ENCODE data around the gene SGF29. TPM values are rescaled to one million over a fixed set of nuclear protein-coding genes. Genes with fewer than 3 reads are reported as not detected.
A peak's percentile ranks its signal among the peaks of the same experiment; 100 is the strongest.

Gene SGF29
- 9.3 TPM for polyA plus RNA-seq (2013, experiment 1 of 2)
- 10.1 TPM for polyA plus RNA-seq (2013, experiment 2 of 2)

- H3K4me1 ChIP-seq (ENCODE audit: control insufficient read depth, insufficient read depth, low read depth, low read length) = peaks cover 7% of the 10 kb centered on the region
- peak within 1 kb of the TSS in 1 of 2 experiments; percentile 98 for H3K14ac ChIP-seq (ENCODE audit: low read length in 2 of 2)
- peak within 1 kb of the TSS; percentile 85 for H2AFZ ChIP-seq (ENCODE audit: low read depth, low read length)
- H3K9ac ChIP-seq (ENCODE audit: low read length) = peak within 1 kb of the TSS; percentile 93
- H3K27ac ChIP-seq (ENCODE audit: low read length, poor library complexity, severe bottlenecking) = peak within 1 kb of the TSS; percentile 99
- H3K9me3 ChIP-seq (ENCODE audit: control insufficient read depth, low read length) = no peaks in the 10 kb centered on the region
- peak within 1 kb of the TSS; percentile 97 for H4K91ac ChIP-seq (ENCODE audit: low read length)
- peak within 1 kb of the TSS; percentile 87 to 90 for H3K4me3 ChIP-seq (ENCODE audit: insufficient read depth in 1 of 2, low read depth in 1 of 2, low read length in 2 of 2)
- H3K79me1 ChIP-seq (replicated peaks; ENCODE audit: low read length, poor library complexity, severe bottlenecking) = peaks cover 20% of the 10 kb centered on the region
- peak within 1 kb of the TSS in 1 of 2 experiments; percentile 59 for H3K23ac ChIP-seq (ENCODE audit: low read length in 2 of 2)
- H3K18ac ChIP-seq (ENCODE audit: low read depth in 1 of 2, low read length in 2 of 2) = peak within 1 kb of the TSS; percentile 84 to 91
- peak within 1 kb of the TSS; percentile 84 to 92 for H3K4ac ChIP-seq (ENCODE audit: low read depth in 1 of 2, low read length in 2 of 2)
- peak within 1 kb of the TSS; percentile 87 for H4K8ac ChIP-seq (ENCODE audit: low read length)
- H3K27me3 ChIP-seq (ENCODE audit: control insufficient read depth in 1 of 2, insufficient read depth in 1 of 2, low read length in 2 of 2) = no peaks in the 10 kb centered on the region
- peak within 1 kb of the TSS; percentile 49 for H2AK5ac ChIP-seq (ENCODE audit: low read length, severe bottlenecking)
- H3K36me3 ChIP-seq (ENCODE audit: control insufficient read depth in 1 of 2, insufficient read depth in 2 of 2, low read depth in 1 of 2, low read length in 2 of 2) = peaks cover 7% of the 10 kb centered on the region in 2 experiments
- peak within 1 kb of the TSS; percentile 85 for H2BK5ac ChIP-seq (ENCODE audit: low read depth, low read length, poor library complexity, severe bottlenecking)
- peak within 1 kb of the TSS; percentile 81 for H3K4me2 ChIP-seq (ENCODE audit: low read length, poor library complexity, severe bottlenecking)
- peak within 1 kb of the TSS; percentile 69 for H2BK120ac ChIP-seq (ENCODE audit: low read depth, low read length)
- 9% methylated on average over 38 of the region's 88 CpGs for WGBS
- H2BK12ac ChIP-seq (ENCODE audit: low read length in 2 of 2) = peak within 1 kb of the TSS in 1 of 2 experiments; percentile 57
- peak within 1 kb of the TSS; percentile 91 for H2BK15ac ChIP-seq (ENCODE audit: low read depth, poor library complexity, severe bottlenecking)
- DNase-seq = peak; percentile 91
Measured at GRCh38 chr16:28553776-28554633, at the start of gene SGF29. TSS of gene SGF29 (plus strand) at chr16:28553920. CDS start at chr16:28581070, 27,150 bp downstream.

DNA sequence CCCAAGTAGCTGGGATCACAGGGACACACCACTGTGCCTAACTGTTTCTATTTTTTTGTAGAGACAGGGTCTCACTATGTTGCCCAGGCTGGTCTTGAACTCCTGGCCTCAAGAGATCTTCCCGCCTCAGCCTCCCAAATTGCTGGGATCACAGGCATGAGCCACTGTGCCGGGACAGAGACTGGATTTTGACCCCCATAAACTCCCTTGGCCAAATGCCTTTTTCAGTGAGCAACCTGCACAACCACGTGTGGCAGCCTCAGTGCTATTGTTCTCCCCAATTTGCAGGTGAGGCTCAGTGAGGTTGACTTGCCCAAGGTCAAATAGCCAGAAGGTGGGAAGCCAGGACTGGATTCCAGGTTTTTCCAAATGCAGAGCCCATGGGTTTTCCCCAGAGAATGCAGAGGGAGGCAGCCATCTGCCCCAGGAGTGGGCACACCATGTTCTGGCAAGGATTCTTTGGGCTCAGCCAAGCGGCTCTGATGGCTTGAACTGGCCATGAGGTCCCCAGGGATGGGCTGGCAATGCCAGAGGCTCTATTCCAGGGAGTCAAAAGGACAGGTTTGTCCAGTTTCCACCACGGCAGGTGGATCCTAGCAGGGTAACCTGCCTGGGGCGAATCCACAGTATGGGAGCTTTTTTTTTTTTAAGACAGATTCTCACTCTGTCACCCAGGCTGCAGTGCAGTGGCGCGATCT lies 48.9 kb upstream of the SGF29 start:
- Histone ChIP-seq H3K4me1 (ENCODE audit: control insufficient read depth, insufficient read depth, low read depth, low read length) (peaks cover 11% of the 10 kb centered on the region), H3K27me3 (ENCODE audit: control insufficient read depth in 1 of 2, insufficient read depth in 1 of 2, low read length in 2 of 2) (peaks cover 50 to 61% of the 10 kb centered on the region in 2 experiments)
- 79% methylated on average over 6 of the region's 8 CpGs for WGBS

DNA sequence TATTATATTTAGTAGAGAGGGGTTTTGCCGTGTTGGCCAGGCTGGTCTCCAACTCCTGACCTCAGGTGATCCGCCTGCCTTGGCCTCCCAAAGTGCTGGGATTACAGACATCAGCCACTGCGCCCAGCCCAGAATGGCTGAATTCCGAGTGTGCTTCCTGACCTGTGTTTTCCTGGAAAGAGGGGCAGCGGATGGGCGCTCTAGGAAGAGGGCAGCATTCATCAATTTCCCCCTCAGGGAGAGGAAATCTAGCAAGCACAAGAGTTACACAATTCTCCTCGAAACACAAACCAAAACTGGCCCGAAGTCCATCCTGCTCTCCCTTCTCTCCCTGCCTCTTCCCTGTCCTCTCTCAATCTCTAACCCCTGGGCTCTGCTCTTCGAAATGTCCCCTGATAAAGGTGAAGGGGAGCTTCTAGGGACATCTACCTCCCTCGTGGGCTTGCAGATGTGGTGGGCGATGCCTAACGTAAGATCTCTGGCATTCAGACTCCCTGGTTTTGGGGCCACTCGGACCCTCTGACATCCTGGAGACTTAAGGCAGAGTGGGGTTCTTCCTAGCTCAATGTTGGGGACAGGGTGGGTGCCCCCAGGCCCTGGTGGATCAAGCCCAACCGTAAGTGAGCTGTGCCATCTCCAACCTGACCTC lies 48.1 kb upstream of the SGF29 start:
- Histone ChIP-seq H3K27ac (ENCODE audit: low read length, poor library complexity, severe bottlenecking) (no peak overlapping the region), H3K14ac (ENCODE audit: low read length in 2 of 2) (no peak overlapping the region), H3K9ac (ENCODE audit: low read length) (no peak overlapping the region), H3K4me2 (ENCODE audit: low read length, poor library complexity, severe bottlenecking) (no peak overlapping the region), H3K18ac (ENCODE audit: low read depth in 1 of 2, low read length in 2 of 2) (no peak overlapping the region), H3K36me3 (ENCODE audit: control insufficient read depth in 1 of 2, insufficient read depth in 2 of 2, low read depth in 1 of 2, low read length in 2 of 2) (no peaks in the 10 kb centered on the region), H3K79me1 (replicated peaks; ENCODE audit: low read length, poor library complexity, severe bottlenecking) (no peaks in the 10 kb centered on the region), H3K9me3 (ENCODE audit: control insufficient read depth, low read length) (no peaks in the 10 kb centered on the region), H3K4me3 (ENCODE audit: insufficient read depth in 1 of 2, low read depth in 1 of 2, low read length in 2 of 2) (no peak overlapping the region), H4K91ac (ENCODE audit: low read length) (no peak overlapping the region), H3K23ac (ENCODE audit: low read length in 2 of 2) (no peak overlapping the region), H2AFZ (ENCODE audit: low read depth, low read length) (no peak overlapping the region), H3K4ac (ENCODE audit: low read depth in 1 of 2, low read length in 2 of 2) (no peak overlapping the region), H3K27me3 (ENCODE audit: control insufficient read depth in 1 of 2, insufficient read depth in 1 of 2, low read length in 2 of 2) (peaks cover 50 to 58% of the 10 kb centered on the region in 2 experiments), H2BK12ac (ENCODE audit: low read length in 2 of 2) (no peak overlapping the region), H2AK5ac (ENCODE audit: low read length, severe bottlenecking) (no peak overlapping the region), H2BK120ac (ENCODE audit: low read depth, low read length) (no peak overlapping the region), H4K8ac (ENCODE audit: low read length) (no peak overlapping the region), H2BK5ac (ENCODE audit: low read depth, low read length, poor library complexity, severe bottlenecking) (no peak overlapping the region), H3K4me1 (ENCODE audit: control insufficient read depth, insufficient read depth, low read depth, low read length) (peaks cover 8% of the 10 kb centered on the region), H2BK15ac (ENCODE audit: low read depth, poor library complexity, severe bottlenecking) (no peak overlapping the region)
- 81% methylated on average over 14 of the region's 14 CpGs for WGBS
- DNase-seq = no peak

More for the DNA sequence above, 48.9 kb upstream of the SGF29 start:
- Histone ChIP-seq H4K91ac (ENCODE audit: low read length) (no peak overlapping the region), H3K79me1 (replicated peaks; ENCODE audit: low read length, poor library complexity, severe bottlenecking) (no peaks in the 10 kb centered on the region), H2AK5ac (ENCODE audit: low read length, severe bottlenecking) (no peak overlapping the region), H3K9ac (ENCODE audit: low read length) (no peak overlapping the region), H3K4me3 (ENCODE audit: insufficient read depth in 1 of 2, low read depth in 1 of 2, low read length in 2 of 2) (no peak overlapping the region), H4K8ac (ENCODE audit: low read length) (no peak overlapping the region), H3K23ac (ENCODE audit: low read length in 2 of 2) (no peak overlapping the region), H2AFZ (ENCODE audit: low read depth, low read length) (no peak overlapping the region), H2BK5ac (ENCODE audit: low read depth, low read length, poor library complexity, severe bottlenecking) (no peak overlapping the region), H2BK12ac (ENCODE audit: low read length in 2 of 2) (no peak overlapping the region), H3K36me3 (ENCODE audit: control insufficient read depth in 1 of 2, insufficient read depth in 2 of 2, low read depth in 1 of 2, low read length in 2 of 2) (no peaks in the 10 kb centered on the region), H3K27ac (ENCODE audit: low read length, poor library complexity, severe bottlenecking) (no peak overlapping the region), H3K4ac (ENCODE audit: low read depth in 1 of 2, low read length in 2 of 2) (no peak overlapping the region), H3K9me3 (ENCODE audit: control insufficient read depth, low read length) (no peaks in the 10 kb centered on the region), H3K4me2 (ENCODE audit: low read length, poor library complexity, severe bottlenecking) (no peak overlapping the region), H2BK120ac (ENCODE audit: low read depth, low read length) (no peak overlapping the region), H2BK15ac (ENCODE audit: low read depth, poor library complexity, severe bottlenecking) (no peak overlapping the region), H3K14ac (ENCODE audit: low read length in 2 of 2) (no peak overlapping the region), H3K18ac (ENCODE audit: low read depth in 1 of 2, low read length in 2 of 2) (no peak overlapping the region)
- DNase-seq = no peak
